ENCODE measurements around the gene STK38. TPM values are rescaled to one million over a fixed set of nuclear protein-coding genes. Genes with fewer than 3 reads are reported as not detected.
A peak's percentile ranks its signal among the peaks of the same experiment; 100 is the strongest.

Gene STK38
- total and polyA plus RNA-seq, 9 of the 15 experiments (the other 6 are each of a cell fraction or from before 2014, with no cell fraction given) = 5.7 to 28.7 (median 19.5) TPM

- TF ChIP-seq HINFP (tag; conservative IDR thresholded peaks at IDR 0.05; ENCODE audit: low read depth) = peak; percentile 46; the same call in 1 of the 2 replicates
- TF ChIP-seq POLR2A (conservative IDR thresholded peaks at IDR 0.05) = peak; percentile 100
- TF ChIP-seq DNMT1 (IDR thresholded peaks at IDR 0.05) = no peak
- no peak; the same call in 1 of the 2 replicates for TF ChIP-seq FOXP1 (CRISPR knock-in tag; IDR thresholded peaks at IDR 0.05)
- TF ChIP-seq SMAD1 (IDR thresholded peaks at IDR 0.05; ENCODE audit: low read depth, low read length, partially characterized antibody) = peak; percentile 99
- TF ChIP-seq PBX2 (CRISPR knock-in tag; IDR thresholded peaks at IDR 0.05; ENCODE audit: low read depth) = no peak
- peak; percentile 23; the same call in 1 of the 2 replicates for TF ChIP-seq PBX2 (tag; conservative IDR thresholded peaks at IDR 0.05; ENCODE audit: low read depth)
- peak; percentile 98 for TF ChIP-seq SNRNP70 (optimal IDR thresholded peaks at IDR 0.05; ENCODE audit: low read depth, low read length)
- peak; percentile 97 for TF ChIP-seq GTF2A2 (tag; IDR thresholded peaks at IDR 0.05)
- TF ChIP-seq XRCC4 (IDR thresholded peaks at IDR 0.05; ENCODE audit: extremely low read depth, insufficient read depth, insufficient read length) = no peak
- TF ChIP-seq TGIF2 (CRISPR knock-in tag; IDR thresholded peaks at IDR 0.05) = peak; percentile 86; the same call in 1 of the 2 replicates
- peak; percentile 59 for TF ChIP-seq FOSL1 (tag; conservative IDR thresholded peaks at IDR 0.05)
- TF ChIP-seq SRSF7 (optimal IDR thresholded peaks at IDR 0.05; ENCODE audit: low read depth, low read length) = no peak
- peak; percentile 95 for TF ChIP-seq ZNF830 (CRISPR knock-in tag; IDR thresholded peaks at IDR 0.05)
- TF ChIP-seq ARID4B (CRISPR knock-in tag; IDR thresholded peaks at IDR 0.05) = peak; percentile 81
- TF ChIP-seq KAT8 (IDR thresholded peaks at IDR 0.05; ENCODE audit: low read depth) = peak; percentile 100
- TF ChIP-seq IFI16 (CRISPR knock-in tag; IDR thresholded peaks at IDR 0.05) = no peak
- peak; percentile 84 for TF ChIP-seq ZBTB2 (IDR thresholded peaks at IDR 0.05)
These were observed 46.9 kb upstream of the STK38 start, which contains the start of gene SRSF3 (continued) for GRCh38 chr6:36594029-36594815.

Measured in K562 (cell line).